Measurements from ENCODE around the gene ADAMTS9. TPM values are rescaled to one million over a fixed set of nuclear protein-coding genes. Genes with fewer than 3 reads are reported as not detected.

ADAMTS9 gene
- total RNA-seq, 2 donors from 2014 or later = 4.4 to 14.3 TPM

GRCh38 chr3:64648927-64649906, 38.6 kb downstream of the ADAMTS9 start:
- no peak for TF ChIP-seq CTCF (IDR thresholded peaks at IDR 0.05)
- Histone ChIP-seq H3K4me3 (no peak overlapping the region), H3K27me3 (no peaks in the 10 kb centered on the region), H3K27ac (no peak overlapping the region), H3K9me3 (no peaks in the 10 kb centered on the region), H3K4me1 (no peaks in the 10 kb centered on the region), H3K9ac (ENCODE audit: low read depth in 2 of 2, low read length in 2 of 2) (no peak overlapping the region), H3K36me3 (no peaks in the 10 kb centered on the region)
- intact Hi-C loops (cut with DNase I) = no loop called here
- no peak for DNase-seq

- Histone ChIP-seq H3K4me3 (no peak overlapping the region), H3K4me1 (no peaks in the 10 kb centered on the region), H3K27me3 (no peaks in the 10 kb centered on the region), H3K27ac (no peak overlapping the region), H3K9ac (ENCODE audit: low read depth in 2 of 2, low read length in 2 of 2) (no peak overlapping the region), H3K9me3 (no peaks in the 10 kb centered on the region), H3K36me3 (no peaks in the 10 kb centered on the region)
- no peak for TF ChIP-seq CTCF (IDR thresholded peaks at IDR 0.05)
- DNase-seq = no peak
- intact Hi-C loops (cut with DNase I) = no loop called here
These were observed 40.0 kb downstream of the ADAMTS9 start for GRCh38 chr3:64647825-64648224.

- Histone ChIP-seq H3K27ac (no peak overlapping the region), H3K4me1 (no peaks in the 10 kb centered on the region), H3K36me3 (no peaks in the 10 kb centered on the region), H3K9me3 (no peaks in the 10 kb centered on the region), H3K9ac (ENCODE audit: low read depth in 2 of 2, low read length in 2 of 2) (no peak overlapping the region), H3K4me3 (no peak overlapping the region), H3K27me3 (no peaks in the 10 kb centered on the region)
- no peak for TF ChIP-seq CTCF (IDR thresholded peaks at IDR 0.05)
- intact Hi-C loops (cut with DNase I) = no loop called here
- no peak for DNase-seq
These were observed 42.6 kb downstream of the ADAMTS9 start for GRCh38 chr3:64645243-64645642.

- TF ChIP-seq CTCF (IDR thresholded peaks at IDR 0.05) = no peak
- no peaks in the 10 kb centered on the region for H3K36me3 ChIP-seq
- H3K4me1 ChIP-seq = no peaks in the 10 kb centered on the region
- H3K9me3 ChIP-seq = no peaks in the 10 kb centered on the region
- H3K9ac ChIP-seq (ENCODE audit: low read depth in 2 of 2, low read length in 2 of 2) = no peak overlapping the region
- H3K27me3 ChIP-seq = no peaks in the 10 kb centered on the region
- no peak overlapping the region for H3K4me3 ChIP-seq
- intact Hi-C loops (cut with DNase I) = no loop called here
- no peak overlapping the region for H3K27ac ChIP-seq
- DNase-seq = no peak
These were observed 43.3 kb downstream of the ADAMTS9 start for GRCh38 chr3:64644483-64644882.

GRCh38 chr3:64642327-64643151, 45.3 kb downstream of the ADAMTS9 start:
- H3K27ac ChIP-seq = peak overlapping the region; percentile 38

More at GRCh38 chr3:64642327-64643151, 45.3 kb downstream of the ADAMTS9 start:
- H3K36me3 ChIP-seq = no peaks in the 10 kb centered on the region
- H3K4me3 ChIP-seq = peak overlapping the region; percentile 25
- peak; percentile 44 for DNase-seq
- H3K4me1 ChIP-seq = no peaks in the 10 kb centered on the region
- no peak for TF ChIP-seq CTCF (IDR thresholded peaks at IDR 0.05)
- H3K9ac ChIP-seq (ENCODE audit: low read depth in 2 of 2, low read length in 2 of 2) = peak overlapping the region; percentile 19 to 46
- intact Hi-C loops (cut with DNase I) = no loop called here
- no peaks in the 10 kb centered on the region for H3K9me3 ChIP-seq
- H3K27me3 ChIP-seq = no peaks in the 10 kb centered on the region

Data from colonic mucosa (tissue), 4 donors.